B cell (primary cell): Measurements from ENCODE around the gene PRKCQ.

Source experiments
- EZH2 ChIP-seq: IDR thresholded peaks from 2 replicates; pipeline ENCODE4 v1.6.1; 2012; ENCODE audit warnings: borderline replicate concordance, low read depth, mild to moderate bottlenecking, moderate library complexity, low read length; ENCODE audit not compliant: insufficient read depth, poor library complexity, severe bottlenecking
- TF ChIP-seq, protein P1 (sequence below): fragments of 200-600 bp; IDR thresholded peaks from one replicate; pipeline ENCODE4 v1.8.0; 2022; ENCODE audit warnings: antibody characterized with exemption, mild to moderate bottlenecking

- TF ChIP-seq, protein P1, sequence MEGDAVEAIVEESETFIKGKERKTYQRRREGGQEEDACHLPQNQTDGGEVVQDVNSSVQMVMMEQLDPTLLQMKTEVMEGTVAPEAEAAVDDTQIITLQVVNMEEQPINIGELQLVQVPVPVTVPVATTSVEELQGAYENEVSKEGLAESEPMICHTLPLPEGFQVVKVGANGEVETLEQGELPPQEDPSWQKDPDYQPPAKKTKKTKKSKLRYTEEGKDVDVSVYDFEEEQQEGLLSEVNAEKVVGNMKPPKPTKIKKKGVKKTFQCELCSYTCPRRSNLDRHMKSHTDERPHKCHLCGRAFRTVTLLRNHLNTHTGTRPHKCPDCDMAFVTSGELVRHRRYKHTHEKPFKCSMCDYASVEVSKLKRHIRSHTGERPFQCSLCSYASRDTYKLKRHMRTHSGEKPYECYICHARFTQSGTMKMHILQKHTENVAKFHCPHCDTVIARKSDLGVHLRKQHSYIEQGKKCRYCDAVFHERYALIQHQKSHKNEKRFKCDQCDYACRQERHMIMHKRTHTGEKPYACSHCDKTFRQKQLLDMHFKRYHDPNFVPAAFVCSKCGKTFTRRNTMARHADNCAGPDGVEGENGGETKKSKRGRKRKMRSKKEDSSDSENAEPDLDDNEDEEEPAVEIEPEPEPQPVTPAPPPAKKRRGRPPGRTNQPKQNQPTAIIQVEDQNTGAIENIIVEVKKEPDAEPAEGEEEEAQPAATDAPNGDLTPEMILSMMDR, result no peak
- TF ChIP-seq EZH2, result no peak
Observed at GRCh38 chr10:6455592-6455991, 124.5 kb downstream of the PRKCQ start.
